ENCODE data around the gene NCK2. TPM values are rescaled to one million over a fixed set of nuclear protein-coding genes. Genes with fewer than 3 reads are reported as not detected.

NCK2 gene
- total RNA-seq, 4 donors from 2014 or later, result 56.1 to 69.6 (median 58.7) TPM

GRCh38 chr2:105924932-105925331 lies 180.2 kb downstream of the NCK2 start:
- no peak for DNase-seq (ENCODE audit: low spot score in 2 of 2)
- H3K4me3 ChIP-seq (ENCODE audit: low read depth, poor library complexity, severe bottlenecking), result no peak overlapping the region
- intact Hi-C loops (cut with DNase I; ENCODE audit: low total_unique reads), result no loop called here
- TF ChIP-seq POLR2A (IDR thresholded peaks at IDR 0.05), result no peak
- TF ChIP-seq, protein P1, sequence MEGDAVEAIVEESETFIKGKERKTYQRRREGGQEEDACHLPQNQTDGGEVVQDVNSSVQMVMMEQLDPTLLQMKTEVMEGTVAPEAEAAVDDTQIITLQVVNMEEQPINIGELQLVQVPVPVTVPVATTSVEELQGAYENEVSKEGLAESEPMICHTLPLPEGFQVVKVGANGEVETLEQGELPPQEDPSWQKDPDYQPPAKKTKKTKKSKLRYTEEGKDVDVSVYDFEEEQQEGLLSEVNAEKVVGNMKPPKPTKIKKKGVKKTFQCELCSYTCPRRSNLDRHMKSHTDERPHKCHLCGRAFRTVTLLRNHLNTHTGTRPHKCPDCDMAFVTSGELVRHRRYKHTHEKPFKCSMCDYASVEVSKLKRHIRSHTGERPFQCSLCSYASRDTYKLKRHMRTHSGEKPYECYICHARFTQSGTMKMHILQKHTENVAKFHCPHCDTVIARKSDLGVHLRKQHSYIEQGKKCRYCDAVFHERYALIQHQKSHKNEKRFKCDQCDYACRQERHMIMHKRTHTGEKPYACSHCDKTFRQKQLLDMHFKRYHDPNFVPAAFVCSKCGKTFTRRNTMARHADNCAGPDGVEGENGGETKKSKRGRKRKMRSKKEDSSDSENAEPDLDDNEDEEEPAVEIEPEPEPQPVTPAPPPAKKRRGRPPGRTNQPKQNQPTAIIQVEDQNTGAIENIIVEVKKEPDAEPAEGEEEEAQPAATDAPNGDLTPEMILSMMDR (IDR thresholded peaks at IDR 0.05), result no peak
- WGBS, 2 donors, result 90 to 92% methylated on average over 3 of the region's 3 CpGs

DNA sequence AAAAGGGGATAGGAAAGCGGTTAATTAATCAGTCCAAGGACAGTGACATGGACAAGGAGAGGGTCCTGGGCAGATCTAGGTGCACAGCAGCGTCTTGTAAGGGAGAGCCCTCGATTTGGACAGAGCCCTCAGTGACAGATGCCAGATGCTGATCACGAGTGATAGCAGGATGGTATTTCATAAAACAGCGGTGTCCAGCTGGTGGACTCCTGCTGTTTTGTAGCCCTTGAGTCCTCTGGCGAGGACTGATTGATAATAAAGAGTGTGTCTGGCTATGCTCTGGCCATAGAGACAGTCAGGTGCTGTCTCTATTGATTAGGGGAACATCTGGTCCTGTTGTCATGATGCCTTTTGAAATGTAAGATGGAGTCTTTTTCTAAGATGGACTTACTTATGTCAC lies 180.7 kb downstream of the NCK2 start:
- no peak for DNase-seq (ENCODE audit: low spot score in 2 of 2)
- H3K4me3 ChIP-seq (ENCODE audit: low read depth, poor library complexity, severe bottlenecking), result no peak overlapping the region
- 82 to 88% methylated on average over 6 of the region's 6 CpGs for WGBS, 2 donors
- intact Hi-C loops (cut with DNase I; ENCODE audit: low total_unique reads), result no loop called here
- no peak for TF ChIP-seq POLR2A (IDR thresholded peaks at IDR 0.05)
- TF ChIP-seq, protein P1 (IDR thresholded peaks at IDR 0.05), result no peak

- 88 to 95% methylated on average over 3 of the region's 3 CpGs for WGBS, 2 donors
- intact Hi-C loops (cut with DNase I; ENCODE audit: low total_unique reads), result no loop called here
- DNase-seq (ENCODE audit: low spot score in 2 of 2), result no peak
- H3K4me3 ChIP-seq (ENCODE audit: low read depth, poor library complexity, severe bottlenecking), result no peak overlapping the region
- no peak for TF ChIP-seq POLR2A (IDR thresholded peaks at IDR 0.05)
- TF ChIP-seq, protein P1 (IDR thresholded peaks at IDR 0.05), result no peak
Observed at GRCh38 chr2:105926960-105927678, 182.4 kb downstream of the NCK2 start.

DNA sequence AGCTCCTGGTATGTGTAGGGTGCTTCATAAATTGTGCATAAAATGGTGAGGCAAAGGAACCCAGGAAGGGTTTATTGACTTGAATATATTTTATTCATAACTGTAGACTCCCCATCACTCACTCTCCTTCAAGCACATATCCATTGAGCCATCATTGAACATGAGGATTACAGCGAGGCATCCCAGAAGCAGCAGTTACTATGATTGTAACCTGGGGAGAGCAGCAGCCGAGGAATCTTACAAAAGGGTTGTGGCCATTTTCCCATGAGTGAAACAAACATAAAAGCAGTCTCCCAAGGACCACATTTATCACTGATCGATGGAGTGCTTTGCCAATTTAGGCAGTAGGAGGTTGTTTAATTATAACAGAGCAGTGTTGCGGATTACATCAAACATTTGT lies 183.4 kb downstream of the NCK2 start:
- intact Hi-C loops (cut with DNase I; ENCODE audit: low total_unique reads), result no loop called here
- no peak for TF ChIP-seq POLR2A (IDR thresholded peaks at IDR 0.05)
- TF ChIP-seq, protein P1 (IDR thresholded peaks at IDR 0.05), result no peak
- 83 to 89% methylated on average over 4 of the region's 4 CpGs for WGBS, 2 donors
- no peak overlapping the region for H3K4me3 ChIP-seq (ENCODE audit: low read depth, poor library complexity, severe bottlenecking)
- DNase-seq (ENCODE audit: low spot score in 2 of 2), result no peak

GRCh38 chr2:105928563-105928962 lies 183.9 kb downstream of the NCK2 start:
- H3K4me3 ChIP-seq (ENCODE audit: low read depth, poor library complexity, severe bottlenecking), result no peak overlapping the region
- intact Hi-C loops (cut with DNase I; ENCODE audit: low total_unique reads), result no loop called here
- TF ChIP-seq POLR2A (IDR thresholded peaks at IDR 0.05), result no peak
- TF ChIP-seq, protein P1 (IDR thresholded peaks at IDR 0.05), result no peak
- WGBS, 2 donors, result 70 to 72% methylated on average over 6 of the region's 6 CpGs
- DNase-seq (ENCODE audit: low spot score in 2 of 2), result no peak

DNA sequence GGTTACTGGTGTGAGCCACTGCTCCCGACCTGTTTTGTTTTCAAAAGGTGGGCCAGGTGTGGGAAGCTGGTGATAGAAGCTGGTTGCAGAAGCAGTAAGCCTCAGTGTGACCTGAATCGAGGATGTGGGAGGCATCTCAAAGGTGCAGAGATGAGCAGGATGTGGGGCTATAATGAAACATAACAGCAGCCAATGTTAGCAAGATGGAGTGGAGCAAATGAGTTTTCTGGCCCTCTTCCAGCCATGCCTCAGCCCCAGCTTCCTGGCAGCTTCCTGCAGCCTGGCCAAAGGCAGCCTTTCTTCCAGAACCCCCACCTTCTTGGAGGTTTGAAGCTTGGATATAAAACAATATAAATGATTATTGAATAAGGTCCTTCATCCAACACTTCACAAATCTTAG lies 184.8 kb downstream of the NCK2 start:
- TF ChIP-seq, protein P1 (IDR thresholded peaks at IDR 0.05), result no peak
- TF ChIP-seq POLR2A (IDR thresholded peaks at IDR 0.05), result no peak

More for the DNA sequence above, 184.8 kb downstream of the NCK2 start:
- intact Hi-C loops (cut with DNase I; ENCODE audit: low total_unique reads), result no loop called here
- 46 to 85% methylated on average over 2 of the region's 2 CpGs for WGBS, 2 donors
- DNase-seq (ENCODE audit: low spot score in 2 of 2), result no peak
- H3K4me3 ChIP-seq (ENCODE audit: low read depth, poor library complexity, severe bottlenecking), result no peak overlapping the region
